HL-60/S4 treated with phorbol 12-myristate 13-acetate at 8.2 ng/mL for 4 days and 3 days (cell line): Measurements from ENCODE around the gene ICAM4.
"Not testable (repeated sequence)": the region's sequence is repeated elsewhere in the genome, so short reads cannot be mapped to it uniquely, and the experiment has no call there.

Experiments
- in situ Hi-C: fragments of 300-500 bp; cut with MboI; formaldehyde crosslinking; loops from 2 replicates; pipeline ENCODE4 v1.15.0; 2022; ENCODE audit warnings: low sequenced_read_pairs

The ICAM4 gene

GRCh38 chr19:10336725-10337124, 50.0 kb downstream of the ICAM4 start:
- in situ Hi-C loops = not testable (repeated sequence)
